Activated CD8-positive, alpha-beta T cell treated with anti-CD3 and anti-CD28 coated beads for 36 hours (primary cell): ENCODE results near the gene MMAB. TPM values are rescaled to one million over a fixed set of nuclear protein-coding genes. Genes with fewer than 3 reads are reported as not detected.

Experiments used
- ATAC-seq: fragments of 200-7000 bp; cut with Tn5 transposase; one replicate; pipeline ENCODE4 v1.10.0; 2021; ENCODE audit warnings: mild to moderate bottlenecking, moderate library complexity
- CTCF ChIA-PET: fragments of 350-600 bp; sonication (Branson Sonifier 250); formaldehyde crosslinking; loops from one replicate; lab custom pipeline; 2021; ENCODE audit warnings: antibody characterized with exemption; lab: Charles Lee
- POLR2A ChIA-PET: fragments of 350-600 bp; sonication (Branson Sonifier 250); formaldehyde crosslinking; loops from one replicate; lab custom pipeline; 2021; ENCODE audit warnings: antibody characterized with exemption; lab: Charles Lee
- DNase-seq: peaks from one replicate; pipeline ENCODE4 v3.0.0-alpha.2; 2020
- H3K27ac Mint-ChIP-seq: one replicate; pipeline ENCODE4 v1.8.0; 2021; ENCODE audit warnings: mild to moderate bottlenecking, mixed read lengths
- H3K27me3 Mint-ChIP-seq: one replicate; pipeline ENCODE4 v1.8.0; 2021; ENCODE audit warnings: mixed read lengths
- H3K36me3 Mint-ChIP-seq: one replicate; pipeline ENCODE4 v1.8.0; 2021; ENCODE audit warnings: low read depth, mixed read lengths
- H3K4me1 Mint-ChIP-seq: one replicate; pipeline ENCODE4 v1.8.0; 2021; ENCODE audit warnings: low read depth, mixed read lengths
- H3K4me3 Mint-ChIP-seq: one replicate; pipeline ENCODE4 v1.8.0; 2021; ENCODE audit warnings: mild to moderate bottlenecking, moderate library complexity, mixed read lengths
- H3K9me3 Mint-ChIP-seq: one replicate; pipeline ENCODE4 v1.8.0; 2021; ENCODE audit warnings: mixed read lengths
- intact Hi-C: fragments of 100-400 bp; cut with micrococcal nuclease; formaldehyde crosslinking; loops from one replicate; pipeline ENCODE4 v1.10.0; 2022
- total RNA-seq, 2 experiments: library from RNA; stranded (reverse); gene quantifications; one replicate each; pipeline ENCODE4 v1.2.3, GENCODE V29; 2021
- TF ChIP-seq, protein P1 (sequence below): fragments of 200-600 bp; IDR thresholded peaks from one replicate; pipeline ENCODE4 v1.8.0; 2022; ENCODE audit warnings: antibody characterized with exemption, mild to moderate bottlenecking

Gene MMAB
- total RNA-seq, 2 experiments from 2014 or later, result 60.5 to 60.9 TPM

DNA sequence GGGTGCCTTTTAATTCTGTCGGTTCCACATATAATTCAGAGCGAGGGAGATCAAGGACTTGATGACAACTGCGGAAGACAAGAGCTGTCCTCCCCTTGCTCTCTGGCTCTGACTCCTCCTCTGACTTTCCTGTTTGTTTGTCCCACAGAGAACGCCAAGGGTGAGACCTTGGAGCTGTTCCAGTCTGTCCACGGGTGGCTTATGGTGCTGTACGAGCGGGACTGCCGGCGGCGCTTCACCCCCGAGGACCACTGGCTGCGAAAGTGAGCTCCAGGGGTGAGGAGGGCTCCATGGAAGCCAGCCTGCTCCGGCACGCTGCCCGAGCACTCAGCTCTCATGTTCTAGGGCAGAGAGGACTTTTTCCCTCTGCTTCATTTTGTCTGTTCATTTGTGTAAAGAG lies 63.1 kb downstream of the MMAB start:
- ATAC-seq (no peak), DNase-seq (no peak)
- H3K36me3 Mint-ChIP-seq, result peaks cover 9% of the 10 kb centered on the region
- CTCF ChIA-PET, result interaction anchor here (1.5 kb wide), 1 partner anchor 9 kb away, joined by 5 read pairs; no protein-coding TSS in a partner anchor
- H3K27ac Mint-ChIP-seq, result no peak overlapping the region
- no peaks in the 10 kb centered on the region for H3K27me3 Mint-ChIP-seq
- H3K4me1 Mint-ChIP-seq, result no peaks in the 10 kb centered on the region
- POLR2A ChIA-PET, result interaction anchor here (1.1 kb wide), 1 partner anchor 17 kb away, joined by 3 read pairs; no protein-coding TSS in a partner anchor
- no peak overlapping the region for H3K4me3 Mint-ChIP-seq
- intact Hi-C loops, result no loop called here
- TF ChIP-seq, protein P1, sequence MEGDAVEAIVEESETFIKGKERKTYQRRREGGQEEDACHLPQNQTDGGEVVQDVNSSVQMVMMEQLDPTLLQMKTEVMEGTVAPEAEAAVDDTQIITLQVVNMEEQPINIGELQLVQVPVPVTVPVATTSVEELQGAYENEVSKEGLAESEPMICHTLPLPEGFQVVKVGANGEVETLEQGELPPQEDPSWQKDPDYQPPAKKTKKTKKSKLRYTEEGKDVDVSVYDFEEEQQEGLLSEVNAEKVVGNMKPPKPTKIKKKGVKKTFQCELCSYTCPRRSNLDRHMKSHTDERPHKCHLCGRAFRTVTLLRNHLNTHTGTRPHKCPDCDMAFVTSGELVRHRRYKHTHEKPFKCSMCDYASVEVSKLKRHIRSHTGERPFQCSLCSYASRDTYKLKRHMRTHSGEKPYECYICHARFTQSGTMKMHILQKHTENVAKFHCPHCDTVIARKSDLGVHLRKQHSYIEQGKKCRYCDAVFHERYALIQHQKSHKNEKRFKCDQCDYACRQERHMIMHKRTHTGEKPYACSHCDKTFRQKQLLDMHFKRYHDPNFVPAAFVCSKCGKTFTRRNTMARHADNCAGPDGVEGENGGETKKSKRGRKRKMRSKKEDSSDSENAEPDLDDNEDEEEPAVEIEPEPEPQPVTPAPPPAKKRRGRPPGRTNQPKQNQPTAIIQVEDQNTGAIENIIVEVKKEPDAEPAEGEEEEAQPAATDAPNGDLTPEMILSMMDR, result no peak
- no peaks in the 10 kb centered on the region for H3K9me3 Mint-ChIP-seq

DNA sequence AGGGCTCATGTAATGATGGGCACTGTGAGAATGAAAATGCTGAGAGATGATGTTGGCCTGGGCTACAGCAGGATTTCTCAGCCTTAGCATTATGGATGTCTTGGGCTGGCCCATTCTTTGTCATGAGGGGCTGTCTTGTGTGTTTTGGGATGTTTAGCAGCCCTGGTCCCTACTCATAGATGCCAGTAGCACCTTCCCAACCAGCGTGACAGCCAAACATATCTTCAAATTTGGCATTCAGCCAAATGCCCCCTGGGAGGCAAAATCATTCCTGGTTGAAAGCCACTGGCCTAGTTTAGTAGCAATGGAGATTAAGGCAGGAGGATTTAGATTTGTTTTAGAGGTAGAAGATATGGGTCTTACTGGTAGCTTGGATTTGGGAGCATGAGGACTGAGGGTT lies 69.2 kb downstream of the MMAB start:
- Mint-ChIP-seq H3K27ac (no peak overlapping the region), H3K27me3 (no peaks in the 10 kb centered on the region), H3K9me3 (no peaks in the 10 kb centered on the region), H3K4me3 (no peak overlapping the region), H3K36me3 (peaks cover 25% of the 10 kb centered on the region), H3K4me1 (no peaks in the 10 kb centered on the region)
- TF ChIP-seq, protein P1, result no peak
- ChIA-PET CTCF (interaction anchor here (0.7 kb wide), 1 partner anchor 1829 kb away, joined by 3 read pairs; no protein-coding TSS in a partner anchor), POLR2A (no interaction called here)
- ATAC-seq (no peak), DNase-seq (no peak)
- intact Hi-C loops, result no loop called here

Other genes starting within 250 kb of the MMAB start
- gene MYO1H, start 225.6 kb downstream of the MMAB start, total RNA-seq, result not detected
- 10 to 100 TPM; 37.4 to 38.2 TPM for gene KCTD10, start 96.2 kb downstream of the MMAB start, total RNA-seq
- 10 to 100 TPM; 22.5 to 24.9 TPM for gene UBE3B, start 95.9 kb downstream of the MMAB start, total RNA-seq
- 10 to 100 TPM; 16.2 to 19.8 TPM for gene MVK, start 290 bp upstream of the MMAB start, total RNA-seq
- 1 to 10 TPM in 1 of 2 experiments, under 1 TPM in 1; 0.76 to 1.0 TPM for gene FAM222A, start 140.3 kb upstream of the MMAB start, total RNA-seq